ENCODE data around the gene BOLA2B. TPM values are rescaled to one million over a fixed set of nuclear protein-coding genes. Genes with fewer than 3 reads are reported as not detected.

BOLA2B gene
- total RNA-seq, 2 donors from 2014 or later = 143 to 187 TPM

DNA sequence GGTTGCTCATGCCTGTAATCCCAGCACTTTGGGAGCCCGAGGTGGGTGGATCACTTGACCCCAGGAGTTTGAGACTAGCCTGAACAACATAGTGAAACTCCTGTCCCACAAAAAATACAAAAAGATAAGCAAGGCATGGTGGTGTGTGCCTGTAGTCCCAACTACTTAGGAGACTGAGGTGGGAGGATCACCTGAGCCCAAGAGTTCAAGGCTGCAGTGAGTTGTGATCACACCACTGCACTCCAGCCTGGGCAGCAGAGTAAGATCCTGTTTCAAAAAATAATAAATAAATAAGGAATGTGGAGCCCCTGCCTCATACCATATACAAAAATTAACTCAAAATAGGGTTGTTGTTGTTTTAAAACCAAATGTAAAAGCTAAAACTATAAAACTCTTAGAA lies 36.3 kb downstream of the BOLA2B start:
- no peak overlapping the region for H3K27ac ChIP-seq
- H3K9me3 ChIP-seq = no peaks in the 10 kb centered on the region
- H3K4me1 ChIP-seq = no peaks in the 10 kb centered on the region
- H3K36me3 ChIP-seq = no peaks in the 10 kb centered on the region
- no peaks in the 10 kb centered on the region for H3K27me3 ChIP-seq
- TF ChIP-seq, protein P1, sequence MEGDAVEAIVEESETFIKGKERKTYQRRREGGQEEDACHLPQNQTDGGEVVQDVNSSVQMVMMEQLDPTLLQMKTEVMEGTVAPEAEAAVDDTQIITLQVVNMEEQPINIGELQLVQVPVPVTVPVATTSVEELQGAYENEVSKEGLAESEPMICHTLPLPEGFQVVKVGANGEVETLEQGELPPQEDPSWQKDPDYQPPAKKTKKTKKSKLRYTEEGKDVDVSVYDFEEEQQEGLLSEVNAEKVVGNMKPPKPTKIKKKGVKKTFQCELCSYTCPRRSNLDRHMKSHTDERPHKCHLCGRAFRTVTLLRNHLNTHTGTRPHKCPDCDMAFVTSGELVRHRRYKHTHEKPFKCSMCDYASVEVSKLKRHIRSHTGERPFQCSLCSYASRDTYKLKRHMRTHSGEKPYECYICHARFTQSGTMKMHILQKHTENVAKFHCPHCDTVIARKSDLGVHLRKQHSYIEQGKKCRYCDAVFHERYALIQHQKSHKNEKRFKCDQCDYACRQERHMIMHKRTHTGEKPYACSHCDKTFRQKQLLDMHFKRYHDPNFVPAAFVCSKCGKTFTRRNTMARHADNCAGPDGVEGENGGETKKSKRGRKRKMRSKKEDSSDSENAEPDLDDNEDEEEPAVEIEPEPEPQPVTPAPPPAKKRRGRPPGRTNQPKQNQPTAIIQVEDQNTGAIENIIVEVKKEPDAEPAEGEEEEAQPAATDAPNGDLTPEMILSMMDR (IDR thresholded peaks at IDR 0.05) = no peak
- H3K4me3 ChIP-seq = no peak overlapping the region
- DNase-seq (ENCODE audit: low spot score) = no peak

DNA sequence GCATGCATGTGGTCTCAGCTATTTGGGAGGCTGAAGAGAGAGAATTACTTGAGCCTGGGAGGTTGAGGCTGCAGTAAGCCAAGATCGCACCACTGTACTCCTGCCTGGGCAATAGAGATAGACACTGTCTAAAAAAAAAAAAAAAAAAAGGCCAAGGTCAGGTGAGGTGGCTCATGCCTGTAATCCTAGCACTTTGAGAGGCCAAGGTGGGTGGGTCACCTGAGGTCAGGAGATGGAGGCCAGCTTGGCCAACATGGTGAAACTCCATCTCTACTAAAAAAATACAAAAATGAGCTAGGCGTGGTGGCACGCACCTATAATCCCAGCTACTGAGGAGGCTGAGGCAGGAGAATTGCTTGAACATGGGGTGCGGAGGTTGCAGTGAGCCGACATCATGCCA lies 38.3 kb downstream of the BOLA2B start:
- Histone ChIP-seq H3K9me3 (no peaks in the 10 kb centered on the region), H3K27me3 (no peaks in the 10 kb centered on the region), H3K4me1 (no peaks in the 10 kb centered on the region), H3K27ac (no peak overlapping the region), H3K4me3 (no peak overlapping the region), H3K36me3 (no peaks in the 10 kb centered on the region)
- no peak for DNase-seq (ENCODE audit: low spot score)
- TF ChIP-seq, protein P1 (IDR thresholded peaks at IDR 0.05) = no peak

DNA sequence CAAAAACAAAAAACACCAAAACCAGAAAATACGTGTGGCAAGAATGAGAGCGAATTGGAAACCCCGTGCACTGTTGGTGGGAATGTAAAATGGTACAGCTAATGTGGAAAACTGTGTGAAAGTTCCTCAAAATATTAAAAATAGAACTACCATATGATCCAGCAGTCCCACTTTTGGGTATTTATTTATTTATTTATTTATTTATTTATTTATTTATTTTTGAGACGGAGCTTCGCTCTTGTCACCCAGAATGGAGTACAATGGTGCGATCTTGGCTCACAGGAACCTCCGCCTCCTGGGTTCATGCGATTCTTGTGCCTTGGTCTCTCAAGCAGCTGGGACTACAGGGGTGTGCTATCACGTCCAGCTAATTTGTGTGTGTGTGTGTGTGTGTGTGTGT lies 40.9 kb downstream of the BOLA2B start:
- DNase-seq (ENCODE audit: low spot score) = no peak
- H3K4me1 ChIP-seq = no peaks in the 10 kb centered on the region
- no peak overlapping the region for H3K4me3 ChIP-seq
- no peaks in the 10 kb centered on the region for H3K36me3 ChIP-seq
- H3K27ac ChIP-seq = no peak overlapping the region
- TF ChIP-seq, protein P1 (IDR thresholded peaks at IDR 0.05) = no peak
- H3K27me3 ChIP-seq = no peaks in the 10 kb centered on the region
- H3K9me3 ChIP-seq = peaks cover 0 to 12% of the 10 kb centered on the region in 2 donors

DNA sequence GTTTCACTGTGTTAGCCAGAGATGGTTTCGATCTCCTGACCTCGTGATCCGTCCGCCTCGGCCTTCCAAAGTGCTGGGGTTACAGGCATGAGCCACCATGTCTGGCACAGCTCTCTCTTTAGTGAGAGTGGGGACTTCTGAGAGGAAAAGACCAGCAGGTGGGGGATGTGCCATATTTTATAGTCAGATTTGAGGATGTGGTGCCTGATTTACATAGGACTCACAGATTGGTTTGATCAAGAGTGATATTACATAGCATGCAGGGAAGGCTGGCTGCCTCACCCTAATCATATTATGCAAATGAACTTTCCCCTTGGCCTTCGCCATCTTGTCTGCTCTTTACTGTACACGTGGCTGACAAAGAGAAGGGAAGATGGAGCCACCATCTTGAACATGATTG lies 42.4 kb downstream of the BOLA2B start:
- peaks cover 0 to 12% of the 10 kb centered on the region in 2 donors for H3K9me3 ChIP-seq

DNA sequence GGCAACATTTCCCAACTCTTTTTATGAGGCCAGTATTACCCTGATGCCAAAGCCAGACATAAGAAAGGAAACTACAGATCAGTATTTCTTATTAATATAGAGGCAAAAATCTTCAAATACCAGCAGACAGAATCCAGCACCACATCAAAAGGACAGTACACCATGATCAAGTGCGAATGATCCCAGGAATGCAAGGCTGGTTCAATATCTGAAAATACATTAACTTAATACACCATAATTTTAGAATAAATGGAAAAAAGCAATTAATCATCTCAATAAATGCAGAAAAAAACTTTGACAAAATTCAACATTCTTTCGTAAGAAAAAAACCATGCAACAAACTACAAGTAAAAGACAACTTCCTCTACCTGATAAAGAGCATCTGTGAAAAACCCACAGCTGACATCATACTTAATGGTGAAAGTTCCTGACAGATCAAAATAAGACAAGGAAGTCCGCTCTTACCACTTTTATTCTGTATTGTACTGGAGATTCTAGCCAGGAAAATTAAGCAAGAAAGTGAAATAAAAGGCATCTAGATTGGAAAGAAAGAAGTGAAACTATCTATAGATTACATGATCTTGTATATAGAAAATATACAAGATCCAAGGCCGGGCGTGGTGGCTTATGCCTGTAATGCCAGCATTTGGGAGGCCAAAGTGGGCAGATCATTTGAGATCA lies 44.1 kb downstream of the BOLA2B start:
- H3K27ac ChIP-seq = no peak overlapping the region
- peaks cover 0 to 12% of the 10 kb centered on the region in 2 donors for H3K9me3 ChIP-seq
- TF ChIP-seq, protein P1 (IDR thresholded peaks at IDR 0.05) = no peak
- no peaks in the 10 kb centered on the region for H3K4me1 ChIP-seq
- DNase-seq (ENCODE audit: low spot score) = no peak
- H3K4me3 ChIP-seq = no peak overlapping the region
- H3K27me3 ChIP-seq = no peaks in the 10 kb centered on the region
- H3K36me3 ChIP-seq = no peaks in the 10 kb centered on the region

More for the DNA sequence above, 42.4 kb downstream of the BOLA2B start:
- H3K4me1 ChIP-seq = no peaks in the 10 kb centered on the region
- no peaks in the 10 kb centered on the region for H3K27me3 ChIP-seq
- no peaks in the 10 kb centered on the region for H3K36me3 ChIP-seq
- TF ChIP-seq, protein P1 (IDR thresholded peaks at IDR 0.05) = no peak
- H3K4me3 ChIP-seq = no peak overlapping the region
- no peak for DNase-seq (ENCODE audit: low spot score)
- no peak overlapping the region for H3K27ac ChIP-seq

Measured in right atrium auricular region (tissue), 2 donors.